AG04450 (cell line): ENCODE results near the gene PIGX. TPM values are rescaled to one million over a fixed set of nuclear protein-coding genes. Genes with fewer than 3 reads are reported as not detected.

Experiments used
- CTCF ChIA-PET: fragments of 300-600, 350-600 bp; formaldehyde crosslinking; extraction: SDS; loops from one replicate; lab custom pipeline; 2022; ENCODE audit warnings: antibody characterized with exemption, inconsistent platforms; lab: Charles Lee
- POLR2A ChIA-PET: fragments of 350-600 bp; formaldehyde crosslinking; extraction: SDS; loops from one replicate; lab custom pipeline; 2021; ENCODE audit warnings: antibody characterized with exemption, inconsistent platforms; lab: Yijun Ruan, JAX
- DNase-seq: peaks from one replicate; pipeline ENCODE4 v3.0.0-alpha.2; 2011; ENCODE audit warnings: low read depth, low spot score
- H3K27ac ChIP-seq: one replicate; pipeline ENCODE4 v1.5.1; 2012; ENCODE audit warnings: low read depth, low read length, control low read depth
- H3K27me3 ChIP-seq: one replicate; pipeline ENCODE4 v1.6.0; 2012; ENCODE audit warnings: low read length; ENCODE audit not compliant: control insufficient read depth, insufficient read depth
- H3K4me3 ChIP-seq: 2 replicates; pipeline ENCODE4 v1.5.1; 2011; ENCODE audit warnings: mild to moderate bottlenecking, low read depth, low read length, control low read depth
- H3K9me3 ChIP-seq: 2 replicates; pipeline ENCODE4 v1.5.1; 2012; ENCODE audit warnings: low read length; ENCODE audit not compliant: control insufficient read depth, insufficient read depth
- polyA plus RNA-seq: library from polyadenylated mRNA; depleted of rRNA; stranded (reverse); fragments of >200 nt; gene quantifications from 2 replicates; pipeline ENCODE4 v1.2.3, GENCODE V29; 2011
- TF ChIP-seq, protein P1 (sequence below): IDR thresholded peaks from 2 replicates; pipeline ENCODE4 v1.5.1; 2011; ENCODE audit warnings: low read depth, low read length, control low read depth, inconsistent platforms

Gene PIGX
- polyA plus RNA-seq, 1 experiment: 12.7 TPM

DNA sequence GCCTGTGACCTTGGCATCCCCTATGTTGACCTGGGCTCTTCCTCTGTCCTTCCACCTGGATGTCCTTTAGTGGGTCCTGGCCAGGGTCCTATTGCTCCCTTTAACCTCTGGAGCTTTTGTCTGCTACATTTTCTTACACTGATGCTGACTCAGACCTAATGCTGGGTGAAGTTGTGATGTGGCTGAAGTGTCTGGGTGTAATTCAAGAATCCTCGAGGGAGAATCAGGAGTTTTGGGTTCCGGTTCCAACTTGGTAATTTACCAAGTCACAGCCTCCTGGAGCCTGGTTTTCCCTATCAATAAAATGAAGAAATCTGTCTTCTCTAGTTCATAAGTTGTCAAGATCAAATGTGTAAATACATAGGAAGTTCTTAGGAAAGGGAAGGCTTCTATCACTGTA lies 25.7 kb upstream of the PIGX start:
- CTCF ChIA-PET: interaction anchor here (0.5 to 6.8 kb wide), 5 partner anchors 9 to 158 kb away, joined by 3 to 209 read pairs (median 12); no protein-coding TSS in a partner anchor
- Histone ChIP-seq H3K9me3 (no peaks in the 10 kb centered on the region), H3K4me3 (no peak overlapping the region), H3K27ac (no peak overlapping the region), H3K27me3 (peaks cover 4% of the 10 kb centered on the region)
- DNase-seq: no peak
- POLR2A ChIA-PET: interaction anchor here (0.7 kb wide), 1 partner anchor 77 kb away, joined by 3 read pairs; no protein-coding TSS in a partner anchor
- TF ChIP-seq, protein P1, sequence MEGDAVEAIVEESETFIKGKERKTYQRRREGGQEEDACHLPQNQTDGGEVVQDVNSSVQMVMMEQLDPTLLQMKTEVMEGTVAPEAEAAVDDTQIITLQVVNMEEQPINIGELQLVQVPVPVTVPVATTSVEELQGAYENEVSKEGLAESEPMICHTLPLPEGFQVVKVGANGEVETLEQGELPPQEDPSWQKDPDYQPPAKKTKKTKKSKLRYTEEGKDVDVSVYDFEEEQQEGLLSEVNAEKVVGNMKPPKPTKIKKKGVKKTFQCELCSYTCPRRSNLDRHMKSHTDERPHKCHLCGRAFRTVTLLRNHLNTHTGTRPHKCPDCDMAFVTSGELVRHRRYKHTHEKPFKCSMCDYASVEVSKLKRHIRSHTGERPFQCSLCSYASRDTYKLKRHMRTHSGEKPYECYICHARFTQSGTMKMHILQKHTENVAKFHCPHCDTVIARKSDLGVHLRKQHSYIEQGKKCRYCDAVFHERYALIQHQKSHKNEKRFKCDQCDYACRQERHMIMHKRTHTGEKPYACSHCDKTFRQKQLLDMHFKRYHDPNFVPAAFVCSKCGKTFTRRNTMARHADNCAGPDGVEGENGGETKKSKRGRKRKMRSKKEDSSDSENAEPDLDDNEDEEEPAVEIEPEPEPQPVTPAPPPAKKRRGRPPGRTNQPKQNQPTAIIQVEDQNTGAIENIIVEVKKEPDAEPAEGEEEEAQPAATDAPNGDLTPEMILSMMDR: no peak

DNA sequence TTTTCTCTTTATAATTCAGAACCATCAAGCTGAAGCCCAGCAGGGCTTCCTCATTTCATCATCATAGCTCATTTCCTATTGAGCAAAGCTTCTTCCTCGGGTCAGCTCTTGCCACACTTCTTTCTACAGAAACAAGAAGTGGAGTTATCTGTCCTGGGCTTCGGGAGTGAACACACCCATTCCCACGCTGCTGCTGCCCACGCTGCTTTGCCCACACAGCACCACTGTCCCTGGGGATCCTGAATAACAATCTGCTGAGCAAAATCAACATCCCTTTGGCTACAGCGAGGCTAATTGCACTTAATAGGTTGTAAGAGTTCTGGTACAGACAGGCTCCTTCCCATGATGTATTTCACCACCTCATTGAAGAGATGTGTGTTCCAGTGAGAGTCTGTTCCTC lies 23.8 kb upstream of the PIGX start:
- TF ChIP-seq, protein P1: no peak
- Histone ChIP-seq H3K27me3 (peaks cover 2% of the 10 kb centered on the region), H3K27ac (no peak overlapping the region), H3K4me3 (no peak overlapping the region), H3K9me3 (no peaks in the 10 kb centered on the region)
- POLR2A ChIA-PET: interaction anchor here (0.6 to 1.0 kb wide), 3 partner anchors 24 to 145 kb away, joined by 3 to 4 read pairs (median 3); partner anchors contain the start of genes CEP19 and PIGX
- CTCF ChIA-PET: interaction anchor here (0.6 to 6.8 kb wide), 2 partner anchors 77 to 368 kb away, joined by 5 to 209 read pairs; no protein-coding TSS in a partner anchor
- DNase-seq: peak; percentile 3

DNA sequence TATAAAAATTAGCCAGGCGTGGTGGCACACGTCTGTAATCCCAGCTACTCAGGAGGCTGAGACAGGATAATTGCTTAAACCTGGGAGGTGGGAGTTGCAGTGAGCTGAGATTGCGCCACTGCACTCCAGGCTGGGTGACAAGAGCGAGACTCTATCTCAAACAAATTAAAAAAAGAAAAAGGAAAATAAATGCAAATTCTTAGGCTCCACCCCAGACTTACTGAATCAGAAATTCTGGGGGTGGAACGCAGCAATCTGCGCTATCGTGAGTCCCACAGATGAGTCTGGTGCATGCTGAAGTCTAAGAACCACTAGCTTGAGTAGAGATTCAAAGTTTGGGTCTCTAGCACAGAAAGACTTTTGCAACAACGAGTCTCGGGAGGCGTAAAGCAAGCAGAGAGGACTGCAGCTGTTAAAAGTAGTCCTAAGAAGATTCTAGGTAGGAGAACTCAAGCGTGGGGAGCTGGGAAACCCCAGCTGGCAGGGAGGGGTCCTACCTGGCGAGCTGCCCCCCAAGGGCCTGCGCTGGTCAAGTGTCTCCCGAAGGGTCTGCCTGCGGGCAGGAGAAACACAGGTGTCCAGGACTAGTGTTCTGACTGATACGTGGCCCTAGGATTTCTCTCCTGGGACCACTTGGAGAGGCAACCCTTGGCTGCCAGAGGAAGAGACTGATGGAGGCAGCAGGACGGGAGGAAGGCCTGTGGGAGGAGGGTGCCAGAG lies 22.1 kb upstream of the PIGX start:
- ChIA-PET CTCF (interaction anchor here (1.8 to 6.8 kb wide), 2 partner anchors 79 to 81 kb away, joined by 15 to 209 read pairs; no protein-coding TSS in a partner anchor), POLR2A (no interaction called here)
- DNase-seq: no peak

DNA sequence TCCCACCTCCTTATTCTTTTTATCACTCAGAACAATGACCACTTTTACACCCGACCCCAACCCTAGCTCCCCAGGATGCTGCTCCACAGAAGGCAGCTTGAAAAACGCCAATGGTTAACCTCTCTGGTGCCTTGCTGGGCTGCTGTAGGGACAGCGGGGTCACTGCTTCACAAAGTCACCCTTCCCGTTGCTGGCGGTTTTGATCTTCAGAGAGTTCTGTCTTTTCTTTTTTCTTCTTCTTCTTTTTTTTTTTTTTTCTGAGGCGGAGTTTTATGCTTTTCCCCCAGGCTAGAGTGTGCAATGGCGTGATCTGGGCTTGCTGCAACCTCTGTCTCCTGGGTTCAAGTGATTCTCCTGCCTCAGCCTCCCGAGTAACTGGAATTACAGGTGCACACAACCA lies 20.8 kb upstream of the PIGX start:
- POLR2A ChIA-PET: no interaction called here
- no peak overlapping the region for H3K4me3 ChIP-seq
- no peaks in the 10 kb centered on the region for H3K9me3 ChIP-seq
- H3K27ac ChIP-seq: no peak overlapping the region
- no peak for DNase-seq
- CTCF ChIA-PET: interaction anchor here (1.8 kb wide), 1 partner anchor 82 kb away, joined by 15 read pairs; no protein-coding TSS in a partner anchor
- TF ChIP-seq, protein P1: no peak
- peaks cover 2% of the 10 kb centered on the region for H3K27me3 ChIP-seq

More for the DNA sequence above, 22.1 kb upstream of the PIGX start:
- peaks cover 2% of the 10 kb centered on the region for H3K27me3 ChIP-seq
- TF ChIP-seq, protein P1: no peak
- no peaks in the 10 kb centered on the region for H3K9me3 ChIP-seq
- no peak overlapping the region for H3K4me3 ChIP-seq
- H3K27ac ChIP-seq: no peak overlapping the region

DNA sequence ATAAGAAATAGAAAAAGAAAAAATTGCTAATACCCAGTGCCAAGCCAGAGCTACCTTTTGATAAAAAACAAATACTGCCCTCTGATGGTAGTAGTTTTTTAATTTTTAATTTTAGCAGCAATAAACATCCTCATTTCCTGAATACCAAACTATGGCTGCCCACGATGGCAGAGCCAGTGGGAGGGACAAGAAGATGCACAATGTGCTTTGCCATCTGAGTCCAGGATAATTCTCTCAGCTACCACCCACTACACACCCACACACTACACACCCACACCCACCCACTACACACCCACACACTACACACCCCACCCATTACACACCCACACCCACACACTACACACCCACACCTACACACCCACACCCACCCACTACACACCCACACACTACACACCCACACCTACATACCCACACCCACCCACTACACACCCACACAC lies 18.0 kb upstream of the PIGX start:
- POLR2A ChIA-PET: interaction anchor here (0.7 kb wide), 1 partner anchor 174 kb away, joined by 3 read pairs; the partner anchor contains the start of gene SENP5
- Histone ChIP-seq H3K27ac (no peak overlapping the region), H3K4me3 (no peak overlapping the region), H3K9me3 (no peaks in the 10 kb centered on the region), H3K27me3 (peaks cover 2% of the 10 kb centered on the region)
- DNase-seq: no peak
- CTCF ChIA-PET: interaction anchor here (0.7 to 1.2 kb wide), 4 partner anchors 15 to 98 kb away, joined by 3 to 4 read pairs (median 4); no protein-coding TSS in a partner anchor
- TF ChIP-seq, protein P1: peak; percentile 10; the same call in 1 of the 2 replicates
